Skeletal muscle satellite cell (primary cell): ENCODE results near the gene ITGB4. TPM values are rescaled to one million over a fixed set of nuclear protein-coding genes. Genes with fewer than 3 reads are reported as not detected.

Source experiments
- H3K27me3 ChIP-seq: 2 replicates; pipeline ENCODE4 v1.7.0; 2013; ENCODE audit warnings: low read length; ENCODE audit not compliant: control insufficient read depth, insufficient read depth
- H3K36me3 ChIP-seq: 2 replicates; pipeline ENCODE4 v1.7.0; 2013; ENCODE audit warnings: mild to moderate bottlenecking, control low read depth, low read length; ENCODE audit not compliant: insufficient read depth
- H3K4me1 ChIP-seq: 2 replicates; pipeline ENCODE4 v1.7.0; 2013; ENCODE audit warnings: low read length; ENCODE audit not compliant: control insufficient read depth, insufficient read depth
- H3K4me2 ChIP-seq: 2 replicates; pipeline ENCODE4 v1.7.0; 2013; ENCODE audit warnings: mild to moderate bottlenecking, low read length
- H3K4me3 ChIP-seq: 2 replicates; pipeline ENCODE4 v1.7.0; 2013; ENCODE audit warnings: low read length
- H3K9ac ChIP-seq: 2 replicates; pipeline ENCODE4 v1.7.0; 2013; ENCODE audit warnings: mild to moderate bottlenecking, low read depth, low read length, moderate library complexity
- H3K9me3 ChIP-seq: replicated peaks from 2 replicates; pipeline ENCODE4 v1.7.0; 2013; ENCODE audit warnings: mild to moderate bottlenecking, control low read depth, low read length
- total RNA-seq: library from RNA; depleted of rRNA; stranded (reverse); fragments of >200 nt; gene quantifications from 2 replicates; pipeline ENCODE4 v1.2.3, GENCODE V29; 2012; rRNA removed

Gene ITGB4
- not detected in 2 replicates for total RNA-seq

DNA sequence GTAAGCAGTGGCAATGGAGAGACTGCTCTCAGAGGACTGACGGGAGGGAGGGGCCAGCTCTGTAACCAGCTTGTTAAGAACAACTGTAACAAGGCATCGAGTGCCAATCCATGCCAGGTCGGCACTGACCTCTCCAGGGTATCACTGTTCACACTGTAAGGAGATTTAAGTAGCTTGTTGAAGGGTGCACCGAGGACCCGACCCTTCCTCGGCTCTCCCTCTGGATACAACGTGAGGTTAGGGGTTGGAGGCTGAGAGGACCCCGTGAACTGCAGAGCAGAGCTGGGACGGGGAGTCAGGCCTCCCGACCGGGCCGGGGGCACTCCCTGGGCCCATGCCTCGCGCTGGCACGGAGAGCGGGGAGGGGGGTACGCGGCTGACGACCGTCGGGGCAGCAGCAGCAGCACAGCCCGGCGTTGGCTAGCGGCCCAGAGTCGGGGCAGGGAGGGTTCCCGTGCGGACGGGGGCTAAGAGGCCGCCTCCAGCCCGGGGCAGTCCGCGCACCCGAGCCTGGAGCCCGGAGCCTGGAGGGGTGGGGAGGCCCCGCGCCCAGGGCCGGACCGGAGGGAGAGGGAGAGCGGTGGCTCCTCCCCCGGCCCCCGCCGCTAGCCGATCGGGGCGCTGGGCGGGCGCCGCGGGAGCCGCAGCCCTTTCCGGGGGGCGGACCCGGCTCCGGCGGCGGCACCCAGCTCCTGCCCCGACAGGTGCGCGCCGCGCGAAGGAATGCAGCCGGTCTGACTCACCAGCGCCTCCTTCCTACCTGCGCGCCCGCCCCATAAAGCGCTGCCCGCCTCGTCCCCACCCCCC lies at the start of gene ITGB4:
Gene ITGB4 (plus strand): TSS at position 804 of the 807 bp plus-strand sequence. CDS start 3,245 bp downstream, outside the sequence.
- no peaks in the 10 kb centered on the region for H3K9me3 ChIP-seq
- peak within 1 kb of the TSS; percentile 63 for H3K4me2 ChIP-seq
- peaks cover 6% of the 10 kb centered on the region for H3K4me1 ChIP-seq
- no peaks in the 10 kb centered on the region for H3K36me3 ChIP-seq
- H3K4me3 ChIP-seq, result peak within 1 kb of the TSS; percentile 39
- H3K9ac ChIP-seq, result no peak within 1 kb of the TSS
- H3K27me3 ChIP-seq, result peaks cover 44% of the 10 kb centered on the region

DNA sequence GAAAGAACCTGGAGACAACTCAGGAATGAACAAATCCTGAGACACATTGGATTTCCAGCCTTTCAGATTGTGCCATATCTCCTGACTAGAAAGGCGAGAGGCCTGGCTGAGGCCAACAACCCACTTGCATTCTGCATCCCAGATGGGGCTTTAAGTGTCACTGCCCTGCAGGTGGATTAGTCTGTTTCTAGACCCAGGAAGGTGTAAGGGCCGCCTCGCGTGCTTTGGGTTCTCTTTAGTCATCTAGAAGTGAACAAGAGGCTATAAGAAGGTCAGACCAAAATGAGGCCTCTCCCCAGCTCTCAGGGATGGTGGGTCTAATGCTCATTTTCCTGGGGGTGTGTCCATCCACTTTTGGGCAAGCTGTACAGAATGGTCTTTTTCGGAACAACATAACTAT lies 49.2 kb upstream of the ITGB4 start:
- Histone ChIP-seq H3K9ac (no peak overlapping the region), H3K4me3 (no peak overlapping the region), H3K4me2 (no peak overlapping the region), H3K27me3 (no peaks in the 10 kb centered on the region), H3K4me1 (peaks cover 16% of the 10 kb centered on the region), H3K9me3 (no peaks in the 10 kb centered on the region), H3K36me3 (peaks cover 41% of the 10 kb centered on the region)

DNA sequence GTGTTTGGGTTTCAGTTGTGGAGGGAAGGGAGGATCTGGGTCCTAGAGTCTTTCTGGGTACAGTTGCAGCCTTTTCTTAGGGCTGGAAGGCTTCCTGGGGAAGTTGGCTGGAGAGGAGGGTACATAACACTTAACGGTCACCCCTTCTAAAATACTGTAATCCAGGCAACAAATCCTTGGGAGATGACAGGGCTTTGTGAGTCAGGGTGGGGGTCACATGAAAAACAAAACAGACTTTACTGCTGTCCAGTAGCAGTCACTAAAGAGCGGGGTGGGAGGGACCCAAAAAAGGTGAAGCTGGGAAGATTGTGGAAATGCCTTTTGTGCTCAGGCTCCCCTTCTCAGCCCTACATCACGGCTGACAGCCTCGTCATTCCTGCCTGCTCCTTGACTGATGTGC lies 47.8 kb upstream of the ITGB4 start:
- Histone ChIP-seq H3K27me3 (no peaks in the 10 kb centered on the region), H3K4me2 (no peak overlapping the region), H3K36me3 (peaks cover 46% of the 10 kb centered on the region), H3K4me1 (peaks cover 10% of the 10 kb centered on the region), H3K9me3 (no peaks in the 10 kb centered on the region), H3K4me3 (no peak overlapping the region), H3K9ac (no peak overlapping the region)

DNA sequence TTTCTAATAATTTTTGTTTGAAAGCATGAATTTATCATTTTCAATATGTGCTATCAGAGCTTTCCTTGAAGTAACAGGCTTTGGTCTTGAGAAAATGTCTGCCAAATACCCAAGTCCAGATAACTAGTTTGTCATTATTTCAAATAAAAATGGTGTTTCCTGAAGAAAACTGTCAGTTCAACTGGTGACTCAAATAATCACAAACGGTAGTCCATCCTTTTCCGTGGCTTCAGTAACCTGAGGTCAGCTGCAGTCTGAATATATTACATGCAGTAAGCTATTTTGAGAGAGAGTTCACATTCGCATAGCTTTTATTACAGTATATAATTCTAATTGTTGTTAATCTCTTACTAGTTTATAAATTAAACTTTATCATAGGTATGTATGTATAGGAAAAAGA lies 44.8 kb upstream of the ITGB4 start:
- H3K9me3 ChIP-seq, result no peaks in the 10 kb centered on the region
- peaks cover 31% of the 10 kb centered on the region for H3K4me1 ChIP-seq
- H3K27me3 ChIP-seq, result no peaks in the 10 kb centered on the region
- no peak overlapping the region for H3K4me2 ChIP-seq
- peaks cover 50% of the 10 kb centered on the region for H3K36me3 ChIP-seq
- H3K9ac ChIP-seq, result no peak overlapping the region
- no peak overlapping the region for H3K4me3 ChIP-seq

DNA sequence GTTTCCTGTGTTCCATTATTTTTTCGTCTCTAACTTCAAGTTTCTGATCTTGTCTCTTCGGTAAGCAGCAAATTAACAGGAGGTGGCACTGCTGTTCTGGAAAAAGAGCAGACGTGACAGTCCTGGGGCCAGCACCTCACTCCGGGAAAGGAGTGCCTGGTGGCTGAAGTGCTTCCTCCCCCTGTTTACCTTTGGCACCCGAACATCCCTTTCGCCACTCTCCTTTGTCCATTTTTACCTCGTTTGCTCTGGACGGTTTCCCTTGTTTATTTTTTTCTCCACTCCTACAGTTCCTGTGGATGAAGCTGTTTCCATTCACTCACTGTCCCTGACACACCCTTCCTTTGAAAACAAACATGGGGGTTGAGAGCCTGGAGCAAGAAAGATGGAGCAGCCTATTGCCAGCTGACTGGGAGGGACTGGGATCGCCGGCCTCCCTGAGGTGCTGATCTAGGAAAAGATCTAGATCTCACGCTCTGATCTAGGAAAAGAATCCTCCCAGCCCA lies 41.5 kb upstream of the ITGB4 start:
- Histone ChIP-seq H3K9me3 (no peaks in the 10 kb centered on the region), H3K9ac (no peak overlapping the region), H3K4me1 (peaks cover 49% of the 10 kb centered on the region), H3K36me3 (peaks cover 37% of the 10 kb centered on the region), H3K4me2 (peak overlapping the region; percentile 2), H3K4me3 (no peak overlapping the region), H3K27me3 (no peaks in the 10 kb centered on the region)

DNA sequence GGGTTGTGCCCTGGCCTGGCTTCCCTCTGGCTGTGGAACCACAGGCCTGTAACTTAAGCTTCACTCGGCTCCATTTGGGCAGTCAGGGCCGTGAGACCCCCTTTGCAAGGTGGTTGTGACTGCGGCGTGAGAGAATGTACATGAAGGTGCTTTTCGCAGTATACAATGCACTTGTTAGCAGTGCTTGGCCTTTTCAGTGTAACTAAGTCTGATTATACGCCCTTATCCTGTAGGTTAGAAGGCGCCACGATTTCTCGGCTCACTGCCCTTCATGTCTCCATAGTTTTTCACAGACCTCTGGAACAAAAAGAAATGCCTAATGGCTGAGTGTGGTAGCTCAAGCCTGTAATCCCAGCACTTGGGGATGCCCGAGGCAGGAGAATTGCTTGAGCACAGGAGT lies 40.8 kb upstream of the ITGB4 start:
- Histone ChIP-seq H3K27me3 (no peaks in the 10 kb centered on the region), H3K4me3 (no peak overlapping the region), H3K9me3 (no peaks in the 10 kb centered on the region), H3K36me3 (peaks cover 41% of the 10 kb centered on the region), H3K4me1 (peaks cover 52% of the 10 kb centered on the region), H3K9ac (no peak overlapping the region), H3K4me2 (no peak overlapping the region)

DNA sequence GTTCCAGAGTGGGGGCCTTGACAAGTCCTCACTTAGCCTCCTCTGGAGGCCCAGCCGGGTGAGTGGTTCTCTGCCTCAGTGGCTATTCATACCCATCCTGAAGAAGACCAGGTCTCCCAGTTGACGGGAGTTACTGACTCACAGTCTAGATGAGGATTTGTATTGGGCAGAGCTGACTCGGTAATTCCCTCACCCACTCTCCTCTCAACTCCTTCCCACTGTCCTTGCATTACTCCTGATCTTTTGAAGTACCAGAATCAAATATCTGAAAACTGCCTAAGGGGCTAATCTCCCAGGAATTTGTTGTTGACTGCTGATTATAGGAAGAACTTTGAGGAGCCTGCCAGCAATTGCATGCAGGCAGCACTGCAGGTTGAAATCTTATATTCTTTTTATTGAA lies 40.0 kb upstream of the ITGB4 start:
- Histone ChIP-seq H3K4me1 (peaks cover 57% of the 10 kb centered on the region), H3K27me3 (no peaks in the 10 kb centered on the region), H3K4me2 (no peak overlapping the region), H3K9ac (no peak overlapping the region), H3K36me3 (peaks cover 35% of the 10 kb centered on the region), H3K9me3 (no peaks in the 10 kb centered on the region), H3K4me3 (no peak overlapping the region)

DNA sequence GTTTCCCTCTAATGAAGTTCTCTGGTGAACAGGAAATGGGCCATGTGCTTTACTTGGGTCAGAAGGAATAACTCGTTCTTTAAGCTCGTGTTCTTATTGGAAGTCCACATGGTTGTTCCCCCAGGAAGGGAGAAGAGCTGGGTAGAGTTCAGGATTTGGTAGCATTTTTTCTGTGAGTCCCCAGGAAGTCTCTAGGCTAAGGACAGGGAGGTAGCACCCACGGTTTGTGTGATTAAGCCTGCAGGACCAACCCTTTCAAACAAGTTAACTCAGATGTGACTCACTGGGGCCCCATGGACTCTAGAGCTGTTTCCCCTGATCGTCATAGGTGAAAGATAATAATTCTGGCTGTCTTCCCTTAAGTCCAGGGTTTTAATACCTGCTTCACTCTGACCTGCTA lies 37.7 kb upstream of the ITGB4 start:
- Histone ChIP-seq H3K4me2 (peak overlapping the region; percentile 49), H3K4me1 (peaks cover 57% of the 10 kb centered on the region), H3K9ac (peak overlapping the region; percentile 29), H3K9me3 (no peaks in the 10 kb centered on the region), H3K36me3 (peaks cover 39% of the 10 kb centered on the region), H3K4me3 (peak overlapping the region; percentile 0), H3K27me3 (no peaks in the 10 kb centered on the region)

DNA sequence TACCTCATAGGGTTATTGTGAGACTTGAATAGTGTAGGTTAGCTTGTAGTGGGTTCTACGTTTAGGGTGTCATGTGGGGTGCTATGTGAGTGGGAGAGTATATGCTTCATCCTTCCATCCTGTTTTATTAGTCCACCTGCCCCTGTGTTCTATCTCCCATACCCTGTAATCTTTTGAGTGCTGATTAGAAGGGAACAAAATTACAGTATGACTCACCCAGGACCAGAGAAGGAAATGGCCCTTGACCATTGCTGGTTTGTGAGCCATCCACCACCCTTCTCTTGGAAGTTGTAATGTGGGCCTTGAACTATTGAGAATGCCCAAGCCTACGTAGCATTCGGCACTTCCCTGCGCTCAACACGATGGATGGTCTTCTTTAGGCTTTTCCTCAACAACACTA lies 37.0 kb upstream of the ITGB4 start:
- no peaks in the 10 kb centered on the region for H3K9me3 ChIP-seq
- H3K9ac ChIP-seq, result no peak overlapping the region
- peaks cover 35% of the 10 kb centered on the region for H3K36me3 ChIP-seq
- H3K4me1 ChIP-seq, result peaks cover 57% of the 10 kb centered on the region
- peak overlapping the region; percentile 49 for H3K4me2 ChIP-seq
- no peaks in the 10 kb centered on the region for H3K27me3 ChIP-seq
- no peak overlapping the region for H3K4me3 ChIP-seq

DNA sequence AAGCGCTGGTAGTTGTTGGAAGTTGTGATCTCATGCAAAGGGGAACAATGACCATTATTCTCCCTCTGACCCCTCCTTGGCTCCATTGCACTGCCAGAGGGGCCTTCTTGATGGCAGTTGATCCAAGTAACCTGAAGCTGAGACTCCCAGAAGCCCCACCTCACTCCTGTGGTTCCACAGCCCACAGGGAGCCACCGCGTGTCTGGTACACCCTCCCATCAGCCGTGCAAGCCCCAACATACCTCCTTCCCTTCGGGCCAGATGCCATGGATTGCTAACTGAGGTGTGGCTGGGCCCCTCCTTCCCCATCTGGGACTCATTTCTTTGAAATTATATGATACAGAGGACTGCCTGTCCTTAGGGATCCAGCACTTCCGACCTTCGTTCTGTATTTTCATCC lies 36.3 kb upstream of the ITGB4 start:
- Histone ChIP-seq H3K4me1 (peaks cover 54% of the 10 kb centered on the region), H3K27me3 (no peaks in the 10 kb centered on the region), H3K4me2 (peak overlapping the region; percentile 49), H3K9me3 (no peaks in the 10 kb centered on the region), H3K9ac (peak overlapping the region; percentile 3), H3K36me3 (peaks cover 29% of the 10 kb centered on the region), H3K4me3 (no peak overlapping the region)

DNA sequence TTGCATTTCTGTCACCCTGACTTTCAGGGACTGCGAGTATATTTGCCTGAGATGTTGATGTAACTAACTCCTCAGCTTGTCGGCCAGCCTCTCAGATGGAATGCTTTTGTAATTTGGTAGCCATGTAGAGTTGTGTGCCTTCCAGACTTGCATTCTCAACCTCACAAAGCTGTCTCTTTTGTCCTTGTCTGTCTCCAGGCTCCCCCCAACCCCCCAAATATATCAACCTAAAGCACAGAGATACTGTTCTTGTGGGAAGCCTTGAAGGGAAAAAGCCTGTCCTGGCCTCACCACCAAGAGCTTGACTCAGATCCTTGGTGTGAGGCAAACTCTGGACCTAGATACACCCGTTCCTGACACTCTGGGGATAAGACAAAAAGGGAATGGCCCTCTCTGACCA lies 35.8 kb upstream of the ITGB4 start:
- Histone ChIP-seq H3K4me1 (peaks cover 53% of the 10 kb centered on the region), H3K36me3 (peaks cover 28% of the 10 kb centered on the region), H3K9me3 (no peaks in the 10 kb centered on the region), H3K4me2 (no peak overlapping the region), H3K9ac (peak overlapping the region; percentile 3), H3K27me3 (no peaks in the 10 kb centered on the region), H3K4me3 (no peak overlapping the region)
